HepG2 (cell line): ENCODE results near the gene TTC24.

Source experiments
- CHD4 ChIP-seq: fragments of 200-600 bp; sonication (generic); IDR thresholded peaks from 2 replicates; pipeline ENCODE4 v1.7.0; 2017; ENCODE audit warnings: mild to moderate bottlenecking, low read length, borderline replicate concordance
- EED ChIP-seq: sonication (generic); formaldehyde crosslinking; IDR thresholded peaks from 2 replicates; pipeline ENCODE4 v1.5.0; 2020; ENCODE audit warnings: mild to moderate bottlenecking, missing genetic modification reagents
- KDM1A ChIP-seq: IDR thresholded peaks from 2 replicates; pipeline ENCODE4 v1.6.1; 2016; ENCODE audit warnings: missing compliant biosample characterization
- TOE1 ChIP-seq: sonication (generic); formaldehyde crosslinking; IDR thresholded peaks from 2 replicates; pipeline ENCODE4 v1.4.0; 2020; ENCODE audit warnings: mild to moderate bottlenecking, missing genetic modification reagents
- U2AF1 ChIP-seq: fragments of 200-400 bp; formaldehyde crosslinking; optimal IDR thresholded peaks from 2 replicates; pipeline ENCODE3; 2017; ENCODE audit warnings: mild to moderate bottlenecking, low read depth, low read length
- ZFP41 ChIP-seq: sonication (generic); formaldehyde crosslinking; IDR thresholded peaks from 2 replicates; pipeline ENCODE4 v1.4.0; 2020; ENCODE audit warnings: mild to moderate bottlenecking, missing genetic modification reagents, borderline replicate concordance
- ZNF570 ChIP-seq: sonication (generic); formaldehyde crosslinking; IDR thresholded peaks from 2 replicates; pipeline ENCODE4 v1.4.0; 2020; ENCODE audit warnings: mild to moderate bottlenecking, missing genetic modification reagents, borderline replicate concordance
- TF ChIP-seq, protein P1 (sequence below): sonication (generic); formaldehyde crosslinking; IDR thresholded peaks from 2 replicates; pipeline ENCODE4 v1.5.0; 2020; ENCODE audit warnings: missing genetic modification reagents, mild to moderate bottlenecking, borderline replicate concordance
- TF ChIP-seq, protein P2 (sequence below): sonication (generic); formaldehyde crosslinking; IDR thresholded peaks from 2 replicates; pipeline ENCODE4 v1.5.0; 2020; ENCODE audit warnings: mild to moderate bottlenecking, missing genetic modification reagents, moderate library complexity
- TF ChIP-seq, protein P3 (sequence below): sonication (generic); formaldehyde crosslinking; IDR thresholded peaks from 2 replicates; pipeline ENCODE4 v1.4.0; 2020; ENCODE audit warnings: low read depth, mild to moderate bottlenecking, missing genetic modification reagents
- TF ChIP-seq, protein P4 (sequence below): sonication (generic); formaldehyde crosslinking; IDR thresholded peaks from 2 replicates; pipeline ENCODE4 v1.4.0; 2020; ENCODE audit warnings: missing genetic modification reagents

DNA sequence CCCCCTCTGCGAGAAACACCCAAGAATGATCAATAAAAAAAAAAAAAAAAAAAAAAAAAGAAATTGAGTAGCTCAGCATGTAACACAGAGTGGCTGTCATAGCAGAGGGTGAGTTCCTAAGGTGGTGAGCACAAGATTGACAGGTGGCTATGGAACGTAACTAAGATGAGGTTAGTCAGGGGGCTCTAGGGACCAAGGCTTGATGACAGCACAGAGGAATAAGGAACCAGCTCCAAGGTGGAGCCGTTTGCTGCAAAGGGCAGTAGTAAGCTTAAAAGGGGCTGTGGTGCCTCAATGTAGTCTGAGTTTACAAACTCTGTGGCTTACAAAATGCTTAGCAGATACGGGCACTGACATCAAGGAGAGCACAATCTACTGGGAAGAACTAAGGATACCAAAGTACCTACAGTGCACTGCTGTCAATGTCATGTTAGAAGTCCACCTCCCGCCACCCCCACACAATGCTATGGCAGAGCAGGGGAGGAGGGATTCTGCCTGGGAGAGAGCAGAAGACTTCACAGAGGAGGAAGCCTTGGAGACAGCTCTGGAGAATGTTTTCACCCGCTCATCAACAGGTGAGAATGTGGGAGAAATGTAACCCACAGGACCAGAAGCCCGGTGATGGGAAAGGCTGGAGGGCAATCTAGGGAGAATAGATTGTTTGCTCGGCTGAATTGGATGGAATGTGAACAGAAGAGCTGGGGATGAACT is 20.3 kb upstream of the TTC24 start:
- TF ChIP-seq CHD4 (no peak), TOE1 (CRISPR knock-in tag) (no peak), U2AF1 (no peak), ZNF570 (CRISPR knock-in tag) (no peak), EED (CRISPR knock-in tag) (no peak), KDM1A (no peak), ZFP41 (CRISPR knock-in tag) (no peak)
- TF ChIP-seq, protein P1, sequence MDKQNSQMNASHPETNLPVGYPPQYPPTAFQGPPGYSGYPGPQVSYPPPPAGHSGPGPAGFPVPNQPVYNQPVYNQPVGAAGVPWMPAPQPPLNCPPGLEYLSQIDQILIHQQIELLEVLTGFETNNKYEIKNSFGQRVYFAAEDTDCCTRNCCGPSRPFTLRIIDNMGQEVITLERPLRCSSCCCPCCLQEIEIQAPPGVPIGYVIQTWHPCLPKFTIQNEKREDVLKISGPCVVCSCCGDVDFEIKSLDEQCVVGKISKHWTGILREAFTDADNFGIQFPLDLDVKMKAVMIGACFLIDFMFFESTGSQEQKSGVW, result no peak
- TF ChIP-seq, protein P2, sequence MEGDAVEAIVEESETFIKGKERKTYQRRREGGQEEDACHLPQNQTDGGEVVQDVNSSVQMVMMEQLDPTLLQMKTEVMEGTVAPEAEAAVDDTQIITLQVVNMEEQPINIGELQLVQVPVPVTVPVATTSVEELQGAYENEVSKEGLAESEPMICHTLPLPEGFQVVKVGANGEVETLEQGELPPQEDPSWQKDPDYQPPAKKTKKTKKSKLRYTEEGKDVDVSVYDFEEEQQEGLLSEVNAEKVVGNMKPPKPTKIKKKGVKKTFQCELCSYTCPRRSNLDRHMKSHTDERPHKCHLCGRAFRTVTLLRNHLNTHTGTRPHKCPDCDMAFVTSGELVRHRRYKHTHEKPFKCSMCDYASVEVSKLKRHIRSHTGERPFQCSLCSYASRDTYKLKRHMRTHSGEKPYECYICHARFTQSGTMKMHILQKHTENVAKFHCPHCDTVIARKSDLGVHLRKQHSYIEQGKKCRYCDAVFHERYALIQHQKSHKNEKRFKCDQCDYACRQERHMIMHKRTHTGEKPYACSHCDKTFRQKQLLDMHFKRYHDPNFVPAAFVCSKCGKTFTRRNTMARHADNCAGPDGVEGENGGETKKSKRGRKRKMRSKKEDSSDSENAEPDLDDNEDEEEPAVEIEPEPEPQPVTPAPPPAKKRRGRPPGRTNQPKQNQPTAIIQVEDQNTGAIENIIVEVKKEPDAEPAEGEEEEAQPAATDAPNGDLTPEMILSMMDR (CRISPR knock-in tag), result no peak
- TF ChIP-seq, protein P3, sequence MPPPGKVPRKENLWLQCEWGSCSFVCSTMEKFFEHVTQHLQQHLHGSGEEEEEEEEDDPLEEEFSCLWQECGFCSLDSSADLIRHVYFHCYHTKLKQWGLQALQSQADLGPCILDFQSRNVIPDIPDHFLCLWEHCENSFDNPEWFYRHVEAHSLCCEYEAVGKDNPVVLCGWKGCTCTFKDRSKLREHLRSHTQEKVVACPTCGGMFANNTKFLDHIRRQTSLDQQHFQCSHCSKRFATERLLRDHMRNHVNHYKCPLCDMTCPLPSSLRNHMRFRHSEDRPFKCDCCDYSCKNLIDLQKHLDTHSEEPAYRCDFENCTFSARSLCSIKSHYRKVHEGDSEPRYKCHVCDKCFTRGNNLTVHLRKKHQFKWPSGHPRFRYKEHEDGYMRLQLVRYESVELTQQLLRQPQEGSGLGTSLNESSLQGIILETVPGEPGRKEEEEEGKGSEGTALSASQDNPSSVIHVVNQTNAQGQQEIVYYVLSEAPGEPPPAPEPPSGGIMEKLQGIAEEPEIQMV (CRISPR knock-in tag), result no peak
- TF ChIP-seq, protein P4, sequence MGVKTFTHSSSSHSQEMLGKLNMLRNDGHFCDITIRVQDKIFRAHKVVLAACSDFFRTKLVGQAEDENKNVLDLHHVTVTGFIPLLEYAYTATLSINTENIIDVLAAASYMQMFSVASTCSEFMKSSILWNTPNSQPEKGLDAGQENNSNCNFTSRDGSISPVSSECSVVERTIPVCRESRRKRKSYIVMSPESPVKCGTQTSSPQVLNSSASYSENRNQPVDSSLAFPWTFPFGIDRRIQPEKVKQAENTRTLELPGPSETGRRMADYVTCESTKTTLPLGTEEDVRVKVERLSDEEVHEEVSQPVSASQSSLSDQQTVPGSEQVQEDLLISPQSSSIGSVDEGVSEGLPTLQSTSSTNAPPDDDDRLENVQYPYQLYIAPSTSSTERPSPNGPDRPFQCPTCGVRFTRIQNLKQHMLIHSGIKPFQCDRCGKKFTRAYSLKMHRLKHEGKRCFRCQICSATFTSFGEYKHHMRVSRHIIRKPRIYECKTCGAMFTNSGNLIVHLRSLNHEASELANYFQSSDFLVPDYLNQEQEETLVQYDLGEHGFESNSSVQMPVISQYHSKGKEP, result no peak
